ENCODE data around the gene IDI2.

GRCh38 chr10:1033601-1034000 lies 7.9 kb upstream of the IDI2 start:
- TF ChIP-seq JUN (CRISPR knock-in tag; IDR thresholded peaks at IDR 0.05), result no peak
- no peak for TF ChIP-seq ZMAT4 (CRISPR knock-in tag; IDR thresholded peaks at IDR 0.05)
- TF ChIP-seq GRHL2 (CRISPR knock-in tag; IDR thresholded peaks at IDR 0.05; ENCODE audit: insufficient replicate concordance, severe bottlenecking), result no peak
- no peak for TF ChIP-seq ATF6 (CRISPR knock-in tag; IDR thresholded peaks at IDR 0.05)
- no peak for TF ChIP-seq MXD4 (CRISPR knock-in tag; IDR thresholded peaks at IDR 0.05; ENCODE audit: borderline replicate concordance)
- no peak for TF ChIP-seq CTCF (IDR thresholded peaks at IDR 0.05)
- no peak for TF ChIP-seq USF2 (CRISPR knock-in tag; IDR thresholded peaks at IDR 0.05)
- TF ChIP-seq MLX (CRISPR knock-in tag; IDR thresholded peaks at IDR 0.05), result no peak
- no peak for TF ChIP-seq ESRRA (CRISPR knock-in tag; IDR thresholded peaks at IDR 0.05; ENCODE audit: borderline replicate concordance)
- no peak for TF ChIP-seq ZNF317 (CRISPR knock-in tag; IDR thresholded peaks at IDR 0.05; ENCODE audit: borderline replicate concordance, low read depth)
- TF ChIP-seq NR3C1 (CRISPR knock-in tag; conservative IDR thresholded peaks at IDR 0.05; ENCODE audit: low read depth), result no peak
- no peak for TF ChIP-seq ZNF138 (CRISPR knock-in tag; conservative IDR thresholded peaks at IDR 0.05)
- no peak for TF ChIP-seq CREM (CRISPR knock-in tag; IDR thresholded peaks at IDR 0.05)
- no peak for TF ChIP-seq SMAD3 (CRISPR knock-in tag; IDR thresholded peaks at IDR 0.05; ENCODE audit: borderline replicate concordance)
